HG02885 (cell line): ENCODE results near the gene PIGL.

Experiments
- ATAC-seq: cut with Tn5 transposase; IDR thresholded peaks from one replicate; pipeline ENCODE4 v1.9.1; 2021; ENCODE audit warnings: mild to moderate bottlenecking; ENCODE audit not compliant: unreplicated experiment, poor library complexity

Gene PIGL

DNA sequence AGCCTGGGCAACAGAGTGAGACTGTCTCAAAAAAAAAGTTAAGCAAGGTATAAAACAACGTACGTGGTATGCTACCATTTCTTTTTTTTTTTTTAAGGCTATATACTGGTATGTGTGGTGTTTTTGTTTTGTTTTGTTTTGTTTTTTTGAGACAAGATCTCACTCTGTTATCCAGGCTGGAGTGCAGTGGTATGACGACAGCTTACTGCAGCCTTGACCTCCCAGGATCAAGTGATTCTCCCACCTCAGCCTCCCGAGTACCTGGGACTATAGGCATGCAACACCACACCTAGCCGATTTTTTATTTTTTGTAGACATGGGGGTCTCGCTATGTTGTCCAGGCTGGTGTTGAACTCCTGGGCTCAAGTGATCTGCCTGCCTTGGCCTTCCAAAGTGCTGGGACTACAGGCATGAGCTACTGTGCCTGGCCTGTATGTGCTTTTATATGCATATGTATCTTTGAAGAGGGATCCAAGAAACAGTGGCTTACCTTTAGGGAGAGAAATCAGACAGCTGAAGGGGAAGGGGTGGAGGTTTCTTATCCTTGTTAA is 129.8 kb downstream of the PIGL start:
- no peak for ATAC-seq

DNA sequence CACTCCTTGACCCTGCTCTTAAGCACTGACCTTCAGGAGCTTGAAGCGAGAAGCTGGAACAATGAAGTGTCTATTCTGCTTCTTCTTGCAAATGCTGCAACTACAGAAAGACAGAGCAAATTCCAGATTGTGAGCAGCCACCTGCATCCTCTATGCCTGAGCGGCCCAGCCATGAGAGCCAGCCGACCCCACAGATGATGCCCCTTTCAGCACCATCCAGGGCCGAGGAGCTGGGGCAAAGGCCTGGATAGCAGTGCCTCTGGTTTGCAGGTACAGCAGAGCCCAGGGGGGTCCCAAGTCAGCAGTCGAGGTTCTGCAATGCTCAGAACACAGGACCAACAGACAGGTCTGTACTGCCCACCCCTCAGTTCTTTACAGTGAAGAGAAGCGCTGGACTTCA is 131.6 kb downstream of the PIGL start:
- ATAC-seq, result no peak

GRCh38 chr17:16349431-16349830 is 132.4 kb downstream of the PIGL start:
- ATAC-seq, result no peak

DNA sequence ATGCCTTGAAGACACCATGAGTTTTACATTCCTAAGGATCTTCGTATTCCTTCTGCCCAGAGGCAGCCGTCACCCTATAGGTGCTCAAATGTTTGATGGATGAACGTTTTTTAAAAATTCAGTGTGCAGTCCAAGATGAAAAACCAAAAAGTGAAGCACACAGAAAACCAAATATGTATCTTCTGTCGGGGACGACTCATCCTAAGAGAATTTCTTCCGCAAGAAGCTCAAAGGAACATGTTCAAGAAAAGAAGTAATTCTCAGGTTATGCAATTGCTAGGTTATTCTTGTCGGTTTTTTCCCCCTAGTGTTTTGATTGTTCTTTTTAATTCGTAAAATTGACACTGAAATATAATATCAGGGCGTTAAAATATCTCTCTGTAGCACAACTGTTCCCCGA is 134.8 kb downstream of the PIGL start:
- ATAC-seq, result no peak

GRCh38 chr17:16352303-16352666 is 135.3 kb downstream of the PIGL start:
- no peak for ATAC-seq

DNA sequence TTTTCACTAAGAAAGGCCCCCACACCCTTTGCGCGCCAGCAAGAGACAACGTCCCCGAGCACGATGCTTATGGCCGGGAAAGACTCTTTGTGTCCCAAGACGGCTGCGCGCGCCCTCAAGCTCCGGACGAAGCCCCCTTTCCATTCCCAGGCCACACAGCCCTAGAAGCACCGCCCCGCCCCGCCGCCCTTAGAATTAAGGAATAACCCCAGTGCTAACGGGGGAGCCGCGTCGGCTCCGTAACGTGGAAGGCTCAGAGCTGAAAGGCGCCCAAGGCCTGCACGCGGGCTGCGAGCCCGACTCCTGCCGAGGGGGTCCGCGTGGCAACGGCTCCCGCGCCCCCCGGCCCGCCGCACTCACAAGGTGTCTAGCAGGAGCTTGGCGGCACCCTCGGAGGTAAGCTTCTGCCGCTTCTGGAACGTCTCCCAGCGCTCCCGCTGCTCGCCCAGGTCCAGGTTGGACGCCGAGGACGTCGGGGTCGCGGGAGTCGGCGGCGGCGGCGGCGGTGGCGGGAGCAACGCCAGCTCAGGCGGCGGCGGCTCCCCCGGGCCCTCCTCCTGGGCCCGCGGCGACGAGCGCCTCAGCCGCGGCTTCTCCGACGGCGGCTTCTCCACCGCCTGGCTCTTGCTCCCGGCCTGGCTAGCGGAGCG is 135.8 kb downstream of the PIGL start:
- peak; percentile 49 for ATAC-seq

- ATAC-seq, result peak; percentile 77
These were observed 136.5 kb downstream of the PIGL start, which contains the start of gene CENPV for GRCh38 chr17:16353317-16354174. Gene CENPV, minus strand, starts transcription at chr17:16353469. Its CDS starts 33 bp downstream, at chr17:16353436.

DNA sequence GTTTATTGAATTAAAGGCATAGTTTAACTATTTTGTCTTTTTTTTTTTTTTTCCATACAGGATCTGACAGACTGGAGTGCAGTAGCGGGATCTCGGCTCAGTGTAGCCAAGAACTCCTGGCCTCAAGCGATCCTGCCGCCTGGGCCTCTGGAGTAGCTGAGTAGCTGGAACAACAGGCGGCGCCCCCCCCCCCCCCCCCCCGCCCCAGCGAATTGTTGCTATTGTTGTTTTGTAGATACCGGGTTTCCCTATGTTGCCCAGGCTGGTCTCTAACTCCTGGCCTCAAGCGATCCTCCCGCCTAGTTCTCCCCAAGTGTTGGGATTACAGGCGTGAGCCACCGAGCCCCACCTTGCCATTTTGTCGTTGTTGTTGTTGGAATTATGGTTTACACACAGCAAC is 137.6 kb downstream of the PIGL start:
- ATAC-seq, result no peak

GRCh38 chr17:16358394-16358793 is 141.4 kb downstream of the PIGL start:
- ATAC-seq, result no peak

DNA sequence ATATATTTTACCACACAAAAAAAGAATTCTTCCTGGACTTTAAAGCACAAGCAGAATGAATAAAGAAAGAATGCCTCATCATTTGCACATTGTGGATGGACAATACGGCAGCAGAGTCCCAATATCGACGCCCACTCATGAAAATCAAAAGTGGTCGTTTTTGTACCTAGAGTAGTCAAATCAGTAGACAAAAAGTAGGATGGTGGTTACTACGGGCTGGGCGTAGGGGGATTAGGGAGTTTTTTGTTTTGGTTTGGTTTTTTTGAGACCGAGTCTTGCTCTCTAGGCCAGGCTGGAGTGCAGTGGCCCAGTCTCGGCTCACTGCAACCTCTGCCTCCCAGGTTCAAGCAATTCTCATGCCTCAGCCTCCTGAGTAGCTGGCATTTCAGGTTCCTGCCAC is 144.9 kb downstream of the PIGL start:
- no peak for ATAC-seq

- ATAC-seq, result peak; percentile 79
These were observed 146.9 kb downstream of the PIGL start for GRCh38 chr17:16363749-16364536.

DNA sequence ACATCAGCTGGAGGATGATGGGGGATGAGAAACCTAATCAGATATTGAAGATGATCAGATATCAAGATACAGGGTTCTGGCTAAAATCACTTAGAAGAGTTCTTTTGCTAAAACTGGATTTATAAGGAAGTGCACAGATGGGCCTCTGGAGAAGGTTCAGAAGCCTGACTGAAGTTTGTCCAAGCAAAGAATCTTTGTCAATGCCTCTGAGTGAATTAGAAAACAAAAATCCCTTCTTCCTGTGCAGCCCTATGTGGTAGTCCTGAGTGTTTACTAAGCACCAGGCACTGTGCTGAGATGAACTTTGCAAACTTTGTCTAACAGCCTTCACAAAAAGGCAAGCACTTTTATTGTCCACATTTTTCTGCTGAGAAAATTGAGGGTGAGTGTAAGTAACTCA is 147.6 kb downstream of the PIGL start:
- no peak for ATAC-seq

- ATAC-seq, result no peak
These were observed 154.7 kb downstream of the PIGL start for GRCh38 chr17:16371742-16372141.

- no peak for ATAC-seq
These were observed 157.3 kb downstream of the PIGL start for GRCh38 chr17:16374146-16374938.
